HepG2 (cell line): Measurements from ENCODE around the gene NUP85. TPM values are rescaled to one million over a fixed set of nuclear protein-coding genes. Genes with fewer than 3 reads are reported as not detected.
A peak's percentile ranks its signal among the peaks of the same experiment; 100 is the strongest.

ENCODE experiments used
- ATF5 ChIP-seq: sonication (generic); formaldehyde crosslinking; IDR thresholded peaks from 2 replicates; pipeline ENCODE4 v1.4.0; 2020; ENCODE audit warnings: mild to moderate bottlenecking, low read depth, missing genetic modification reagents
- DPF2 ChIP-seq: sonication (generic); formaldehyde crosslinking; IDR thresholded peaks from 2 replicates; pipeline ENCODE4 v1.4.0; 2020; ENCODE audit warnings: mild to moderate bottlenecking, low read depth, missing genetic modification reagents, borderline replicate concordance
- GLMP ChIP-seq: sonication (generic); formaldehyde crosslinking; IDR thresholded peaks from 2 replicates; pipeline ENCODE4 v1.9.0; 2021; ENCODE audit warnings: missing genetic modification reagents, mild to moderate bottlenecking, borderline replicate concordance
- PHB2 ChIP-seq: fragments of 450-650 bp; IDR thresholded peaks from 2 replicates; pipeline ENCODE4 v1.6.1; 2018; ENCODE audit not compliant: partially characterized antibody
- RARA ChIP-seq: IDR thresholded peaks from 2 replicates; pipeline ENCODE4 v1.6.1; 2016; ENCODE audit warnings: missing genetic modification reagents, missing compliant biosample characterization
- ZFY ChIP-seq: sonication (generic); formaldehyde crosslinking; IDR thresholded peaks from 2 replicates; pipeline ENCODE4 v1.4.0; 2020; ENCODE audit warnings: missing genetic modification reagents
- ZNF234 ChIP-seq: sonication (generic); formaldehyde crosslinking; conservative IDR thresholded peaks from 2 replicates; pipeline ENCODE4 v1.5.1; 2020; ENCODE audit warnings: mild to moderate bottlenecking, missing genetic modification reagents
- ZNF281 ChIP-seq: sonication (generic); formaldehyde crosslinking; IDR thresholded peaks from 2 replicates; pipeline ENCODE4 v1.4.0; 2020; ENCODE audit warnings: missing genetic modification reagents, borderline replicate concordance
- ZNF562 ChIP-seq: sonication (generic); formaldehyde crosslinking; IDR thresholded peaks from 2 replicates; pipeline ENCODE4 v1.8.0; 2022; ENCODE audit warnings: missing genetic modification reagents, borderline replicate concordance
- ZNF7 ChIP-seq: IDR thresholded peaks from 2 replicates; pipeline ENCODE4 v1.6.1; 2016; ENCODE audit warnings: missing biosample characterization, missing genetic modification reagents
- ZNF710 ChIP-seq: sonication (generic); formaldehyde crosslinking; IDR thresholded peaks from 2 replicates; pipeline ENCODE4 v1.5.0; 2020; ENCODE audit warnings: mild to moderate bottlenecking, missing genetic modification reagents, borderline replicate concordance
- ZNF777 ChIP-seq: sonication (generic); formaldehyde crosslinking; IDR thresholded peaks from 2 replicates; pipeline ENCODE4 v1.4.0; 2020; ENCODE audit warnings: missing genetic modification reagents
- polyA plus RNA-seq, 8 experiments: library from polyadenylated mRNA; depleted of rRNA in 3 of 8; stranded (reverse) in 7 of 8; unstranded in 1 of 8; fragments of >200 nt; fragmentation: Illumina TruSeq in 4 of 8; extraction: Trizol in 4 of 8; gene quantifications; 2 replicates each; pipeline versions ENCODE4 v1.2.1 to v1.2.3, GENCODE V29; 2011 to 2016; ENCODE audit warnings: low read depth in 4 of 8, missing spikeins in 1 of 8, mixed read lengths in 1 of 8; ENCODE audit not compliant: insufficient read depth in 1 of 8
- total RNA-seq, 5 experiments: library from RNA; depleted of rRNA; stranded (reverse); fragments of >200 nt; fragmentation: Illumina TruSeq; extraction: Trizol; gene quantifications; 2 replicates each; pipeline ENCODE4 v1.2.3, GENCODE V29; 2016; ENCODE audit warnings: low read depth in 1 of 5
- TF ChIP-seq, protein P1 (sequence below): sonication (generic); formaldehyde crosslinking; IDR thresholded peaks from 2 replicates; pipeline ENCODE4 v1.4.0; 2020; ENCODE audit warnings: mild to moderate bottlenecking, missing genetic modification reagents
- TF ChIP-seq, protein P2 (sequence below): IDR thresholded peaks from 2 replicates; pipeline ENCODE4 v1.6.1; 2012; ENCODE audit warnings: inconsistent platforms
- TF ChIP-seq, protein P3 (sequence below): sonication (generic); formaldehyde crosslinking; IDR thresholded peaks from 2 replicates; pipeline ENCODE4 v1.4.0; 2020; ENCODE audit warnings: missing genetic modification reagents

The NUP85 gene
- total and polyA plus RNA-seq, 2 of the 13 experiments (the other 11 are each of a cell fraction or from before 2014, with no cell fraction given) = 89.1 to 124 TPM

GRCh38 chr17:75182569-75183436, 22.7 kb upstream of the NUP85 start, which contains the start of gene SUMO2 (continued):
- TF ChIP-seq, protein P1, sequence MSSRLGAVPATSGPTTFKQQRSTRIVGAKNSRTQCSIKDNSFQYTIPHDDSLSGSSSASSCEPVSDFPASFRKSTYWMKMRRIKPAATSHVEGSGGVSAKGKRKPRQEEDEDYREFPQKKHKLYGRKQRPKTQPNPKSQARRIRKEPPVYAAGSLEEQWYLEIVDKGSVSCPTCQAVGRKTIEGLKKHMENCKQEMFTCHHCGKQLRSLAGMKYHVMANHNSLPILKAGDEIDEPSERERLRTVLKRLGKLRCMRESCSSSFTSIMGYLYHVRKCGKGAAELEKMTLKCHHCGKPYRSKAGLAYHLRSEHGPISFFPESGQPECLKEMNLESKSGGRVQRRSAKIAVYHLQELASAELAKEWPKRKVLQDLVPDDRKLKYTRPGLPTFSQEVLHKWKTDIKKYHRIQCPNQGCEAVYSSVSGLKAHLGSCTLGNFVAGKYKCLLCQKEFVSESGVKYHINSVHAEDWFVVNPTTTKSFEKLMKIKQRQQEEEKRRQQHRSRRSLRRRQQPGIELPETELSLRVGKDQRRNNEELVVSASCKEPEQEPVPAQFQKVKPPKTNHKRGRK (CRISPR knock-in tag) = no peak
- peak; percentile 37; the same call in 1 of the 2 replicates for TF ChIP-seq ZNF710 (CRISPR knock-in tag)
- no peak for TF ChIP-seq GLMP (CRISPR knock-in tag)
- TF ChIP-seq ZNF562 = no peak; the same call in 1 of the 2 replicates
- TF ChIP-seq, protein P2, sequence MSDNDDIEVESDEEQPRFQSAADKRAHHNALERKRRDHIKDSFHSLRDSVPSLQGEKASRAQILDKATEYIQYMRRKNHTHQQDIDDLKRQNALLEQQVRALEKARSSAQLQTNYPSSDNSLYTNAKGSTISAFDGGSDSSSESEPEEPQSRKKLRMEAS = peak; percentile 79
- no peak for TF ChIP-seq DPF2
- peak; percentile 61; the same call in 1 of the 2 replicates for TF ChIP-seq ZNF777 (CRISPR knock-in tag)
- TF ChIP-seq, protein P3, sequence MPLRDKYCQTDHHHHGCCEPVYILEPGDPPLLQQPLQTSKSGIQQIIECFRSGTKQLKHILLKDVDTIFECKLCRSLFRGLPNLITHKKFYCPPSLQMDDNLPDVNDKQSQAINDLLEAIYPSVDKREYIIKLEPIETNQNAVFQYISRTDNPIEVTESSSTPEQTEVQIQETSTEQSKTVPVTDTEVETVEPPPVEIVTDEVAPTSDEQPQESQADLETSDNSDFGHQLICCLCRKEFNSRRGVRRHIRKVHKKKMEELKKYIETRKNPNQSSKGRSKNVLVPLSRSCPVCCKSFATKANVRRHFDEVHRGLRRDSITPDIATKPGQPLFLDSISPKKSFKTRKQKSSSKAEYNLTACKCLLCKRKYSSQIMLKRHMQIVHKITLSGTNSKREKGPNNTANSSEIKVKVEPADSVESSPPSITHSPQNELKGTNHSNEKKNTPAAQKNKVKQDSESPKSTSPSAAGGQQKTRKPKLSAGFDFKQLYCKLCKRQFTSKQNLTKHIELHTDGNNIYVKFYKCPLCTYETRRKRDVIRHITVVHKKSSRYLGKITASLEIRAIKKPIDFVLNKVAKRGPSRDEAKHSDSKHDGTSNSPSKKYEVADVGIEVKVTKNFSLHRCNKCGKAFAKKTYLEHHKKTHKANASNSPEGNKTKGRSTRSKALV (CRISPR knock-in tag) = 0 out of 2 replicates have a peak, but pooled peaks have one; percentile 37
- TF ChIP-seq PHB2 = no peak
- TF ChIP-seq ZNF281 = peak; percentile 94
- TF ChIP-seq ZNF7 = no peak
- TF ChIP-seq ZNF234 = no peak
- TF ChIP-seq ATF5 (CRISPR knock-in tag) = 0 out of 2 replicates have a peak, but pooled peaks have one; percentile 46
- peak; percentile 93 for TF ChIP-seq ZFY (CRISPR knock-in tag)
- peak; percentile 31; the same call in 1 of the 2 replicates for TF ChIP-seq RARA
